MCF 10A (cell line): ENCODE results near the gene UBA1. TPM values are rescaled to one million over a fixed set of nuclear protein-coding genes. Genes with fewer than 3 reads are reported as not detected.

ENCODE experiments used
- BruUV-seq: library from RNA; stranded (reverse); fragments of 400-500 nt; replicated peaks from 2 replicates; lab custom pipeline; 2021; lab: Mats Ljungman, UMichigan
- CTCF ChIA-PET: fragments of 300-600 bp; sonication (Branson Sonifier 250); formaldehyde crosslinking; extraction: SDS; loops from one replicate; lab custom pipeline; 2021; ENCODE audit warnings: antibody characterized with exemption, inconsistent platforms; lab: Yijun Ruan, JAX
- POLR2A ChIA-PET: fragments of 300-600, 350-650 bp; sonication (Branson Sonifier 250); formaldehyde crosslinking; extraction: SDS; loops from one replicate; lab custom pipeline; 2020; ENCODE audit warnings: antibody characterized with exemption, inconsistent platforms; lab: Yijun Ruan, JAX
- DNase-seq: peaks from one replicate; pipeline ENCODE4 v3.0.0-alpha.2; 2018; ENCODE audit not compliant: unreplicated experiment
- H3K27ac Mint-ChIP-seq: one replicate; pipeline ENCODE4 v1.8.0; 2022; ENCODE audit warnings: mild to moderate bottlenecking, low read depth, mixed read lengths; ENCODE audit not compliant: unreplicated experiment
- H3K27me3 Mint-ChIP-seq: one replicate; pipeline ENCODE4 v1.8.0; 2022; ENCODE audit warnings: mixed read lengths; ENCODE audit not compliant: insufficient read depth, unreplicated experiment
- H3K36me3 Mint-ChIP-seq: one replicate; pipeline ENCODE4 v1.8.0; 2022; ENCODE audit warnings: mild to moderate bottlenecking, moderate library complexity, mixed read lengths; ENCODE audit not compliant: insufficient read depth, unreplicated experiment
- H3K4me1 Mint-ChIP-seq: one replicate; pipeline ENCODE4 v1.8.0; 2022; ENCODE audit warnings: mixed read lengths; ENCODE audit not compliant: insufficient read depth, unreplicated experiment
- H3K4me3 Mint-ChIP-seq: one replicate; pipeline ENCODE4 v1.8.0; 2022; ENCODE audit warnings: mild to moderate bottlenecking, moderate library complexity, mixed read lengths; ENCODE audit not compliant: unreplicated experiment
- H3K9me3 Mint-ChIP-seq: one replicate; pipeline ENCODE4 v1.8.0; 2022; ENCODE audit warnings: mixed read lengths; ENCODE audit not compliant: unreplicated experiment
- CTCF ChIP-seq: fragments of 200-600 bp; IDR thresholded peaks from one replicate; pipeline ENCODE4 v1.8.0; 2022; ENCODE audit warnings: antibody characterized with exemption, mild to moderate bottlenecking; ENCODE audit not compliant: unreplicated experiment
- intact Hi-C: fragments of 100-400 bp; cut with micrococcal nuclease; formaldehyde crosslinking; loops from 2 replicates; pipeline ENCODE4 v1.14.1; 2022
- total RNA-seq: library from RNA; stranded (reverse); gene quantifications from 2 replicates; pipeline ENCODE4 v1.2.3, GENCODE V29; 2022

Gene UBA1
- total RNA-seq, 1 experiment from 2014 or later: 248 TPM

- POLR2A ChIA-PET: interaction anchor here (1.1 kb wide), 1 partner anchor 8 kb away, joined by 5 read pairs; no protein-coding TSS in a partner anchor
- Mint-ChIP-seq H3K36me3 (peaks cover 47% of the 10 kb centered on the region), H3K27ac (no peak overlapping the region), H3K4me1 (no peaks in the 10 kb centered on the region), H3K4me3 (no peak overlapping the region), H3K27me3 (peaks cover 16% of the 10 kb centered on the region), H3K9me3 (no peaks in the 10 kb centered on the region)
- CTCF ChIA-PET: no interaction called here
- BruUV-seq: no TSS peak
- intact Hi-C loops: no loop called here
- no peak for TF ChIP-seq CTCF
- no peak for DNase-seq
Observed at GRCh38 chrX:47226071-47226470, 32.4 kb downstream of the UBA1 start.

GRCh38 chrX:47226531-47227333 is 33.1 kb downstream of the UBA1 start:
- TSS peak; percentile 26 for BruUV-seq
- H3K27ac Mint-ChIP-seq: no peak overlapping the region
- H3K36me3 Mint-ChIP-seq: peaks cover 53% of the 10 kb centered on the region
- TF ChIP-seq CTCF: no peak
- intact Hi-C loops: no loop called here
- H3K9me3 Mint-ChIP-seq: no peaks in the 10 kb centered on the region
- DNase-seq: no peak
- H3K27me3 Mint-ChIP-seq: peaks cover 22% of the 10 kb centered on the region
- no peak overlapping the region for H3K4me3 Mint-ChIP-seq
- ChIA-PET CTCF (no interaction called here), POLR2A (interaction anchor here (1.1 kb wide), 1 partner anchor 9 kb away, joined by 5 read pairs; no protein-coding TSS in a partner anchor)
- H3K4me1 Mint-ChIP-seq: no peaks in the 10 kb centered on the region

- ChIA-PET CTCF (no interaction called here), POLR2A (interaction anchor here (1.1 kb wide), 1 partner anchor 10 kb away, joined by 5 read pairs; no protein-coding TSS in a partner anchor)
- Mint-ChIP-seq H3K4me3 (no peak overlapping the region), H3K36me3 (peaks cover 48% of the 10 kb centered on the region), H3K4me1 (no peaks in the 10 kb centered on the region), H3K27ac (no peak overlapping the region), H3K27me3 (peaks cover 25% of the 10 kb centered on the region), H3K9me3 (no peaks in the 10 kb centered on the region)
- no peak for DNase-seq
- intact Hi-C loops: no loop called here
- TF ChIP-seq CTCF: no peak
- BruUV-seq: no TSS peak
Observed at GRCh38 chrX:47227334-47227583, 33.6 kb downstream of the UBA1 start.

GRCh38 chrX:47228550-47229270 is 35.1 kb downstream of the UBA1 start:
- peaks cover 25% of the 10 kb centered on the region for H3K27me3 Mint-ChIP-seq
- intact Hi-C loops: no loop called here
- H3K4me1 Mint-ChIP-seq: no peaks in the 10 kb centered on the region
- ChIA-PET CTCF (no interaction called here), POLR2A (interaction anchor here (1.4 kb wide), 1 partner anchor 10 kb away, joined by 5 read pairs; the partner anchor contains the start of gene CDK16)
- peaks cover 53% of the 10 kb centered on the region for H3K36me3 Mint-ChIP-seq
- H3K27ac Mint-ChIP-seq: no peak overlapping the region
- BruUV-seq: no TSS peak
- no peak overlapping the region for H3K4me3 Mint-ChIP-seq
- no peak for DNase-seq
- no peaks in the 10 kb centered on the region for H3K9me3 Mint-ChIP-seq
- TF ChIP-seq CTCF: no peak
